ENCODE measurements around the gene LSM10. TPM values are rescaled to one million over a fixed set of nuclear protein-coding genes. Genes with fewer than 3 reads are reported as not detected.

LSM10 gene
- total and polyA plus RNA-seq, 9 of the 15 experiments (the other 6 are each of a cell fraction or from before 2014, with no cell fraction given): 13.2 to 146 (median 68.9) TPM

GRCh38 chr1:36400825-36401601, 3.3 kb upstream of the LSM10 start (continued):
- TF ChIP-seq ZBTB49 (CRISPR knock-in tag; IDR thresholded peaks at IDR 0.05; ENCODE audit: borderline replicate concordance) (no peak), ZNF224 (CRISPR knock-in tag; IDR thresholded peaks at IDR 0.05) (no peak), ZNF75A (CRISPR knock-in tag; IDR thresholded peaks at IDR 0.05) (no peak), MAFG (tag; conservative IDR thresholded peaks at IDR 0.05) (no peak), SMAD1 (IDR thresholded peaks at IDR 0.05; ENCODE audit: low read depth, low read length, partially characterized antibody) (peak; percentile 24), DLX4 (CRISPR knock-in tag; IDR thresholded peaks at IDR 0.05) (no peak), GABPA (tag; conservative IDR thresholded peaks at IDR 0.05; ENCODE audit: low read depth) (peak; percentile 95), PRDM10 (IDR thresholded peaks at IDR 0.05; ENCODE audit: partially characterized antibody) (no peak), MAFF (IDR thresholded peaks at IDR 0.05; ENCODE audit: low read length) (no peak), POLR2H (tag; IDR thresholded peaks at IDR 0.05; ENCODE audit: low read depth) (peak; percentile 86), NR1H2 (CRISPR knock-in tag; IDR thresholded peaks at IDR 0.05) (no peak), ZNF79 (CRISPR knock-in tag; IDR thresholded peaks at IDR 0.05; ENCODE audit: low read depth) (no peak), MCM5 (IDR thresholded peaks at IDR 0.05; ENCODE audit: low read depth) (no peak), MITF (IDR thresholded peaks at IDR 0.05) (peak; percentile 72), NFIC (IDR thresholded peaks at IDR 0.05) (peak; percentile 69; the same call in 1 of the 2 replicates), TSC22D4 (tag; IDR thresholded peaks at IDR 0.05) (no peak), USF2 (CRISPR knock-in tag; IDR thresholded peaks at IDR 0.05) (peak; percentile 81)

Measured in K562 (cell line).